Gastroesophageal sphincter (tissue), 3 donors: Measurements from ENCODE around the gene CHRNE.

ENCODE experiments used
- CTCF ChIP-seq, 4 experiments: fragments of 200-600 bp in 2 of 4; fragments of 450-650 bp in 2 of 4; sonication (generic) in 1 of 4; IDR thresholded peaks; one replicate each; pipeline ENCODE4 v1.5.1; 2017 to 2019; ENCODE audit warnings: antibody characterized with exemption in 4 of 4, mild to moderate bottlenecking in 2 of 4, moderate library complexity in 2 of 4
- EP300 ChIP-seq: sonication (generic); formaldehyde crosslinking; IDR thresholded peaks from one replicate; pipeline ENCODE4 v1.6.1; 2017; ENCODE audit warnings: antibody characterized with exemption, mild to moderate bottlenecking
- POLR2A ChIP-seq, 2 donors: fragments of 450-650 bp; IDR thresholded peaks; one replicate each; pipeline ENCODE4 v1.6.1; 2017; ENCODE audit warnings: antibody characterized with exemption in 2 of 2, mild to moderate bottlenecking in 2 of 2, moderate library complexity in 1 of 2
- POLR2AphosphoS5 ChIP-seq: sonication (generic); formaldehyde crosslinking; IDR thresholded peaks from one replicate; pipeline ENCODE4 v1.6.1; 2017; ENCODE audit warnings: antibody characterized with exemption

GRCh38 chr17:4919511-4920047 lies 16.7 kb upstream of the CHRNE start:
- TF ChIP-seq CTCF (IDR thresholded peaks at IDR 0.05) (no peak), POLR2AphosphoS5 (no peak), POLR2A (IDR thresholded peaks at IDR 0.05) (no peak), EP300 (no peak)
